ENCODE results near the gene SDE2. TPM values are rescaled to one million over a fixed set of nuclear protein-coding genes. Genes with fewer than 3 reads are reported as not detected.
"Not testable (repeated sequence)": the region's sequence is repeated elsewhere in the genome, so short reads cannot be mapped to it uniquely, and the experiment has no call there.

Gene SDE2
- total RNA-seq, 1 donor from 2014 or later, result 19.6 TPM

DNA sequence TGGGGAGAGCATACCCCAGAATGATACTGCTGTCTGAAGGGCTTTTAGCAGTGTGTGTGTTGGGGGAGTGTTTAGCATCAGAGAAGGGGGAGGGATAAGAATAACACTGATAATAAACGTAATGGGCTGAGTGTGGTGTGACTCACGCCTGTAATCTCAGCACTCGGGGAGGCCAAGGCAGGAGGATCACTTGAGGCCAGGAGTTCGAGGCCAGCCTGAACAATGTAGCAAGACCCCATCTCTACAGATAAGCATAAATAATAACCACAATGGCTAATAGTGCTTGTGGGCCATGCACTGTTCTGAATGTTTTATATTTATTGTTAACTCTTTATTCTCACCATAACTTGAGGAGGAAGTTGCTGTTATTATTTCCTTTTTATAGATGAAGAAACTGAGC lies 55.6 kb downstream of the SDE2 start:
- Mint-ChIP-seq H3K27ac (ENCODE audit: unreplicated experiment) (no peak overlapping the region), H3K36me3 (ENCODE audit: unreplicated experiment) (no peaks in the 10 kb centered on the region), H3K4me1 (ENCODE audit: low read depth, unreplicated experiment) (peaks cover 9% of the 10 kb centered on the region), H3K4me3 (ENCODE audit: unreplicated experiment) (no peak overlapping the region), H3K9me3 (ENCODE audit: unreplicated experiment) (peaks cover 3% of the 10 kb centered on the region), H3K27me3 (ENCODE audit: unreplicated experiment) (peaks cover 4% of the 10 kb centered on the region)
- no peak for DNase-seq
- no peak for TF ChIP-seq CTCF (IDR thresholded peaks at IDR 0.05; ENCODE audit: partially characterized antibody, unreplicated experiment)

DNA sequence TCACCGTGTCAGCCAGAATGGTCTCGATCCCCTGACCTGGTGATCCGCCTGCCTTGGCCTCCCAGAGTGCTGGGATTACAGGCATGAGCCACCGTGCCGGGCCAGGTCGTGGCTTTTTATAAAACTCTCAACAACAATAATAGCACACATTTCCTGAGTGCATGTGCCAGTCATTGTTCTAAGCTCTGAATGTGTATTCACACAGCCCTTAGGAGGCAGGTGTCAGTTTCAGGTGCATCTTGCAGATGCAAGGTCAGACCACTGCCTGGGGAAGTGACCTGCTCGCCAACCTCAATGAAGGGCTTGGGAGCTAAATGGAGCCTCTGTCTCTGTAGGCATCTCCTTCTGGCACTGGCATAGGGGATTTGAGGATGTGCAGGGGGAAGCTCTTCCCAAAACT lies 56.6 kb downstream of the SDE2 start:
- no peaks in the 10 kb centered on the region for H3K36me3 Mint-ChIP-seq (ENCODE audit: unreplicated experiment)
- no peak overlapping the region for H3K4me3 Mint-ChIP-seq (ENCODE audit: unreplicated experiment)
- no peak for TF ChIP-seq CTCF (IDR thresholded peaks at IDR 0.05; ENCODE audit: partially characterized antibody, unreplicated experiment)
- peaks cover 3% of the 10 kb centered on the region for H3K9me3 Mint-ChIP-seq (ENCODE audit: unreplicated experiment)
- no peak for DNase-seq
- peaks cover 4% of the 10 kb centered on the region for H3K27me3 Mint-ChIP-seq (ENCODE audit: unreplicated experiment)
- H3K27ac Mint-ChIP-seq (ENCODE audit: unreplicated experiment), result no peak overlapping the region
- peaks cover 9% of the 10 kb centered on the region for H3K4me1 Mint-ChIP-seq (ENCODE audit: low read depth, unreplicated experiment)

GRCh38 chr1:225941942-225942222 lies 57.3 kb downstream of the SDE2 start:
- H3K9me3 Mint-ChIP-seq (ENCODE audit: unreplicated experiment), result peaks cover 3% of the 10 kb centered on the region
- TF ChIP-seq CTCF (IDR thresholded peaks at IDR 0.05; ENCODE audit: partially characterized antibody, unreplicated experiment), result no peak
- no peak overlapping the region for H3K27ac Mint-ChIP-seq (ENCODE audit: unreplicated experiment)
- no peak for DNase-seq
- H3K27me3 Mint-ChIP-seq (ENCODE audit: unreplicated experiment), result peaks cover 4% of the 10 kb centered on the region
- no peaks in the 10 kb centered on the region for H3K36me3 Mint-ChIP-seq (ENCODE audit: unreplicated experiment)
- peaks cover 9% of the 10 kb centered on the region for H3K4me1 Mint-ChIP-seq (ENCODE audit: low read depth, unreplicated experiment)
- H3K4me3 Mint-ChIP-seq (ENCODE audit: unreplicated experiment), result no peak overlapping the region

DNA sequence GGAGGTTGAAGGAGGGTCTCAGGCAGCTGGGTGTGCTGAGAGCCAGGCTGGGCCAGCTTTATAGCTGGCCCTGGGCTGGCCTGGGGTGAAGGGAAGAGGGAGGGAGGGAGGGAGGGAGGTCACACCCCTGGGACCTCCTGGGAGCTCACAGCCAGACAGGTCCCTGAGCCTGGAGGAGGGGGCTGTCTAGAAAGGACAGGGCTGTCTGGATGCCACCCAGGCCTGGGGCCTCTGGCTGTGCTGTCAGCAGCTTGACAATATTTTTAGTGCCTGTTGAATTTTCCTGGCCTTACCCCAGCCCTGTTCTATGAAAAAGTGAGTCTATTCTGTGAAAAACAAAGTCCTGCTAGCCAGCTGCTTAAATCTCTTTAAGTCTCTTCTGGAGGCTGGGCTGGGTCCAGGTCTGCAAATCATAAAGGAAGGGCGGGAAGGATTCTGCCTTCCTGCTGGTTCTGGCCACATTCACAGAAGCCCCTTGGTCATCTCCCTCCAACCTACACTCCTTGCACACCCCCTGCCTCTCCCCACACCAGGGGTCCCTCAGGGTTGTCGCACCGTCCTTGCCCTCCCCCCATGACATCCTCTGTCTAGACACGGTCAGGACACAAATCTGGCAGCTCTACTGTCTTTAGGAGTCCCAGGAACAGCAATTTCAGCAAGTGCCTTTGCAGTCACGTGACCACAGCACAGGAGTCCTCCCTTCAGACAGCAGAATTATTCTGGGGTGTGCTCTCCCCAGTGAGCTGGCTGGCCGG lies 57.8 kb downstream of the SDE2 start, which contains the start of gene LEFTY2:
TSS of gene LEFTY2 (minus strand) at position 34 of the 755 bp plus-strand sequence. CDS start 80 bp downstream, outside the sequence.
- peak; percentile 24 for DNase-seq
- Mint-ChIP-seq H3K27me3 (ENCODE audit: unreplicated experiment) (peaks cover 4% of the 10 kb centered on the region), H3K4me1 (ENCODE audit: low read depth, unreplicated experiment) (peaks cover 9% of the 10 kb centered on the region), H3K36me3 (ENCODE audit: unreplicated experiment) (no peaks in the 10 kb centered on the region), H3K27ac (ENCODE audit: unreplicated experiment) (no peak within 1 kb of the TSS), H3K9me3 (ENCODE audit: unreplicated experiment) (peaks cover 3% of the 10 kb centered on the region), H3K4me3 (ENCODE audit: unreplicated experiment) (no peak within 1 kb of the TSS)
- TF ChIP-seq CTCF (IDR thresholded peaks at IDR 0.05; ENCODE audit: partially characterized antibody, unreplicated experiment), result no peak

DNA sequence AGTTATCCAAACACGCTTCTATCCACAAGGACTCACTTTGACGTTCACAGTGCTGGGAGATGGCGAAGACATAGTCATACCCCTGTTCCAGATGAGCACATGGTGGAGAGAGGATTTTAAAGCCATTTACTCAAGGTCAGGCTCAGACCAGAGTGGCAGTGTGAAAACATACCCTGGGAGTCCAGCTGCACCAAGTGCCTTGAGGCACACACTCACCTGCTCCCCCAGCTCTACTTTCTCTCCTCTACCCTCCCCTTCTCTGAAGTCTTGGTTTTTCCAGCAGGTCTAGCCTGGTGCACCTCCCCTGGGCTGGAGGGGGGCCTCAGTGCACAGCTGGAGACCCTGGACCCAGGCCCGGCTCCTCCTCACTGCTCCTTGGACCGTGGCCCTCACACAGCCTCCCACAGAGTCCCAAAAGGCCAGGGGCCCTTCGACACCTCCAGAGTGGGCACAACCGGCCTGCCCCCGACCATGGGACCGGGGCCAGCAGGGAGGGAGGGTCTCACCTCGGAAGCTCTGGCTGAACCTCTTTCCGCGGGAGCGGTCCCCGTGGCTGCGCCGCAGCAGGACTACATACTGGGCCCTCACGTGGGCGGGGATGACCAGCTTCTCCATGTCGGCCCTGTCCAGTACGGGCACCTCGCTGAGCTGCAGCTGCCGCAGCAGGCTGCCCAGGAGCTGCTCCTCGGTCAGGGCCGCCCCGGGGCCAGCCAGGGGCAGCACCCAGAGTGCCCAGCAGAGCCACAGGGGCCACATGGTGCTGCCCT lies 58.6 kb downstream of the SDE2 start:
- Mint-ChIP-seq H3K9me3 (ENCODE audit: unreplicated experiment) (no peaks in the 10 kb centered on the region), H3K4me3 (ENCODE audit: unreplicated experiment) (no peak overlapping the region), H3K4me1 (ENCODE audit: low read depth, unreplicated experiment) (peaks cover 9% of the 10 kb centered on the region)

GRCh38 chr1:225939939-225940310 lies 59.2 kb downstream of the SDE2 start:
- H3K27ac Mint-ChIP-seq (ENCODE audit: unreplicated experiment); H3K36me3 Mint-ChIP-seq (ENCODE audit: unreplicated experiment); H3K27me3 Mint-ChIP-seq (ENCODE audit: unreplicated experiment); H3K4me1 Mint-ChIP-seq (ENCODE audit: low read depth, unreplicated experiment); H3K9me3 Mint-ChIP-seq (ENCODE audit: unreplicated experiment); H3K4me3 Mint-ChIP-seq (ENCODE audit: unreplicated experiment); DNase-seq: not testable (repeated sequence)

More for the DNA sequence above, 58.6 kb downstream of the SDE2 start:
- TF ChIP-seq CTCF (IDR thresholded peaks at IDR 0.05; ENCODE audit: partially characterized antibody, unreplicated experiment), result no peak
- DNase-seq, result no peak
- H3K27me3 Mint-ChIP-seq (ENCODE audit: unreplicated experiment), result peaks cover 2% of the 10 kb centered on the region
- no peak overlapping the region for H3K27ac Mint-ChIP-seq (ENCODE audit: unreplicated experiment)
- no peaks in the 10 kb centered on the region for H3K36me3 Mint-ChIP-seq (ENCODE audit: unreplicated experiment)

DNA sequence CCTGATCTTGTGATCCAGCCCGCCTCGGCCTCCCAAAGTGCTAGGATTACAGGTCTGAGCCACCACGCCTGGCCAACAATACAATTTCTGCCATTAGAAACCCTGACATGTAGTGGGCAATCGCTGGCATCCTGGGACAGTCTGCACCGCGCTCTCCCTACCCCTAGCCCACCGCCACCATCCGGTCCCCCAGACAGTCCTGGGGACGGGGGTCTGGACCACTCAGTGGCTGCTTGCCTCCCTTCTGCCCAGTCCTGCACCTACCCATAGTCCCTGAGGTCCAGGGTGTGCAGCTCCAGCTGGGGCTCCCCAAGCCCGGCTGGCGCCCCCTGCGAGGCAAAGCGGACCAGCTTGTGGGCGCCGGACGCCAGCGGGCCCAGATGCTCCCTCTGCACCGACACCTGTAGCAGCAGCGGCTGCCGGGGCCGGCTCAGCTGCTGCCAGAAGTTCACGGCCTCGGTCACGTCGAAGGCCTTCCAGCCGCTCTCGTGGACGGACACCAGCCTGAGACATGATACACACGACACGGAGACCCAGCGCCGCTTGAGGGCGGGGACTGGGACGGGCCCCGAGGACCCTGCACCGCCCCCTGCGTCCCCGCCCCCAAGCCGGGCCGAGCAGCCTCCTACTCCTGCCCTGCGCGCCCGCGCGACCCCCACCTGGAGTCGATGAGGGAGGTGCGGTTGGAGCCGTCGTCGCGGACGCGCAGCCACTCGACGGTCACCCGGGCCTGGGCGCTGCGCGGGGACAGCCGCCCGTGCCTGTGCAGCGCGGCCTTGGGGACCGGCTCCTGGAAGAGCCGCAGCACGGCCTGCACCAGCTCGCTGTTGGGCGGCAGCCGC lies 59.8 kb downstream of the SDE2 start:
- not testable (repeated sequence) for H3K36me3 Mint-ChIP-seq (ENCODE audit: unreplicated experiment); H3K4me3 Mint-ChIP-seq (ENCODE audit: unreplicated experiment); H3K27ac Mint-ChIP-seq (ENCODE audit: unreplicated experiment); H3K9me3 Mint-ChIP-seq (ENCODE audit: unreplicated experiment); H3K27me3 Mint-ChIP-seq (ENCODE audit: unreplicated experiment); H3K4me1 Mint-ChIP-seq (ENCODE audit: low read depth, unreplicated experiment)
- DNase-seq, result peak; percentile 39

Measured in glutamatergic neuron (in vitro differentiated cells).